ENCODE data around the gene USP21.

- TF ChIP-seq USF2 (IDR thresholded peaks at IDR 0.05; ENCODE audit: low read depth, low read length) = no peak
- TF ChIP-seq CTCF (conservative IDR thresholded peaks at IDR 0.05; ENCODE audit: low read depth, low read length) = peak; percentile 91
- no peak for TF ChIP-seq POLR2A (IDR thresholded peaks at IDR 0.05; ENCODE audit: low read depth, low read length)
- peak; percentile 71 for TF ChIP-seq SMC3 (IDR thresholded peaks at IDR 0.05; ENCODE audit: low read depth, low read length)
- TF ChIP-seq RFX5 (IDR thresholded peaks at IDR 0.05; ENCODE audit: low read depth, low read length) = no peak
- no peak for TF ChIP-seq ELK1 (IDR thresholded peaks at IDR 0.05; ENCODE audit: borderline replicate concordance, low read depth, low read length)
- peak; percentile 80 for TF ChIP-seq RAD21 (IDR thresholded peaks at IDR 0.05; ENCODE audit: low read length)
- no peak for TF ChIP-seq MXI1 (IDR thresholded peaks at IDR 0.05; ENCODE audit: borderline replicate concordance, low read depth, low read length)
- TF ChIP-seq FOS (IDR thresholded peaks at IDR 0.05; ENCODE audit: low read depth, low read length) = no peak
- no peak for TF ChIP-seq CHD1 (IDR thresholded peaks at IDR 0.05; ENCODE audit: low read depth, low read length)
Measured at GRCh38 chr1:161192476-161193465, 33.5 kb downstream of the USP21 start.

Measured in IMR-90 (cell line).